Measurements from ENCODE around the gene TP73. TPM values are rescaled to one million over a fixed set of nuclear protein-coding genes. Genes with fewer than 3 reads are reported as not detected.
A peak's percentile ranks its signal among the peaks of the same experiment; 100 is the strongest.

The TP73 gene
- total and polyA plus RNA-seq, 12 donors, result 0.03 to 0.58 (median 0.15) TPM; not detected in 7

DNA sequence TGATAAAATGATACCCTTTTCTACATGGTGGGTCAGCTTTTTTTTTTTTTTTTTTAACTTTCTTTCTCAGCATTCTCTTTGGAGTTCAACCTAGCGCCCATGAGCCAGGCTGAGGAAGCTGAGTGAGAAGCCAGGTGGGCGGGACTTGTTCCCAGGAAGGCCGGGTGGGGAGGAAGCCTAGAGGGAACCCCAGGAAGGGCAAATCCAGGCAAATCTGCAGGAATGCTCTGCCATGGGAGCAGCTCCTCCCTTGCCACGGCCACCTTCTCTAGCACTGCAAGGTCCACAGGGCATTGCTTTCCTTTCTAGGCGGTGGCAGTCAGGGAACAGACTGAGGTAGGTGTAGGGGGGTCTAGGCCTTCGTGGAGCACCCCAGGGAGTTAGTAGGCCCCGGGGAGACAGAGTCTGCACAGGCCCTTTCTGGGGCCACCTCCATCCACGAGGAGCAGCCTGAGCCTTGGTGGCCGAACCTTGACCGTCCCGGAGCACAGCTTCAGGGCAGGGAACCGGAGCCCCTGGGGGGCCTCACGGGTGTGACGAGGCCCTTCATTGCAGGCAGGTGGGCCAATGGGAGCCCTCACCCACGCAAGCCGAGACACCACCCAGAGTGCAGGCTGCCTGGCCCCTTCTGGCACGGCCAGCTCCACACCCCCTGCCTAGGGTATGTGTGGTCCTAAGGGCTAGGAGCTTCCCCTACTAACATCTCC, 81.7 kb downstream of the TP73 start:
- H3K4me3 ChIP-seq, result no peak overlapping the region
- peaks cover 0 to 45% (median 8%) of the 10 kb centered on the region in 9 donors for H3K36me3 ChIP-seq
- ATAC-seq (peak in 1 of 8 donors; percentile 3), DNase-seq (no peak)
- H3K4me1 ChIP-seq, result peaks cover 0 to 34% (median 11%) of the 10 kb centered on the region in 9 donors
- H3K9me3 ChIP-seq, result no peaks in the 10 kb centered on the region
- H3K27ac ChIP-seq, result no peak overlapping the region
- WGBS, 2 donors, result 88 to 89% methylated on average over 17 of the region's 17 CpGs
- intact Hi-C loops (cut with DNase I), result no loop called here
- no peak for TF ChIP-seq CTCF (IDR thresholded peaks at IDR 0.05)
- peaks cover 0 to 20% (median 7%) of the 10 kb centered on the region in 7 donors for H3K27me3 ChIP-seq

DNA sequence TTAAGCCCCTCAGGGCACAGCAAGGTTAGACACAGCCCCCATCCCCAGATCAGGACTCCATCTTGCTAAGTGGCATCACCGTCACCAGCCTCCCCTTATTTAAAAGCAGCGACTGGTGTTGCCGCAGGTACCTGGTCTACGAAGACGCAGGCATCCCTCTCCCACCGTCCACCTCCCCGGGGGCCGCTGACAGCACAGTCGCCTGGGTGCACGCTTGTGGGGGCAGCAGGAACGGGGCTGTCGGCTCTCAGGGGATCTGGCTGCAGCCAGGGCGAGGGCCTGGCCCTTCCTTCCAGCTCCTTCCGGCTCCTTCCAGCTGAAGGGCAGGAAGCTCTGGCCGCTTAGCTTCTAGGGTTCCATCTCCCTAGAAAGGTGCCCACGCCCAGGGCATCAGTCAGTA, 82.3 kb downstream of the TP73 start:
- peaks cover 0 to 46% (median 8%) of the 10 kb centered on the region in 9 donors for H3K36me3 ChIP-seq
- no peak for ATAC-seq
- H3K9me3 ChIP-seq, result no peaks in the 10 kb centered on the region

DNA sequence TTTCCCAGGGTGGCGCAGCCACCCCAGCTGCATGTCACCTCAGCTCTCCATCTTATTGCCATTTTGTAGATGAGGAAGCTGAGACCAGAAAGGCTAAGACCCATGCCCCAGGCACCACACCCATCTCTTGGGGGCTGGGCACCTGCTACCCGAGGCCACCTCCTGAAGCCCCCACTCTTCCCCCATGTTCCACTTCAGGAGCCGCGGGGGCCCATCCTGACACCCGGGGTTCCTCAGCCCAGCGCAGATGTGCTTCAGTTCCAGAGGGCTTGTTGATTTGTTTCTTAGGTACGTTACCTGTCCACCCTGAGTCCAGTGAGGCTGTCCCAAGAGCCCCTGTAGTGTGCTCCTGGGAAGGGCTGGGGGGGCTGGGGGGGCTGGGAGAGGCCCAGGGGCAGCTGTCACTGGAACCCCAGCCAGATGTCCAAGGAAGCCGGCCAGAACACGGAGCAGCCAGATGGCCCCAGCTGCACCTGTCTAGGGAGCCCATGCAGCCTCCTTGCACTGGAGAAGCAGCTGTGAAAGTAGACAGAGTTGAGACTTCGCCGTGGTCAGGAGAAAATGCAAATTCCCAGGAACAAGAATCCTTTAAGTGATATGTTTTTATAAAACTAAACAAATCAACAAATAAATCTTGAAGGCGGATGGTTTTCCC, 82.8 kb downstream of the TP73 start:
- H3K27ac ChIP-seq, result peak overlapping the region in 5 of 10 donors; percentile 7 to 62 (median 43)
- peaks cover 0 to 49% (median 8%) of the 10 kb centered on the region in 9 donors for H3K36me3 ChIP-seq
- intact Hi-C loops (cut with DNase I), result no loop called here
- peaks cover 0 to 9% (median 5%) of the 10 kb centered on the region in 7 donors for H3K27me3 ChIP-seq
- DNase-seq (no peak), ATAC-seq (no peak)
- no peaks in the 10 kb centered on the region for H3K9me3 ChIP-seq
- TF ChIP-seq CTCF (IDR thresholded peaks at IDR 0.05), result no peak
- 78 to 82% methylated on average over 11 to 12 of the region's 12 CpGs for WGBS, 2 donors
- no peak overlapping the region for H3K4me3 ChIP-seq
- peaks cover 0 to 34% (median 11%) of the 10 kb centered on the region in 9 donors for H3K4me1 ChIP-seq

More for the DNA sequence above, 82.3 kb downstream of the TP73 start:
- WGBS, 2 donors, result 87 to 89% methylated on average over 16 of the region's 16 CpGs
- peaks cover 0 to 15% (median 7%) of the 10 kb centered on the region in 7 donors for H3K27me3 ChIP-seq
- H3K4me1 ChIP-seq, result peaks cover 0 to 34% (median 11%) of the 10 kb centered on the region in 9 donors
- intact Hi-C loops (cut with DNase I), result no loop called here
- no peak overlapping the region for H3K27ac ChIP-seq
- no peak overlapping the region for H3K4me3 ChIP-seq
- no peak for TF ChIP-seq CTCF (IDR thresholded peaks at IDR 0.05)
- DNase-seq, result no peak

DNA sequence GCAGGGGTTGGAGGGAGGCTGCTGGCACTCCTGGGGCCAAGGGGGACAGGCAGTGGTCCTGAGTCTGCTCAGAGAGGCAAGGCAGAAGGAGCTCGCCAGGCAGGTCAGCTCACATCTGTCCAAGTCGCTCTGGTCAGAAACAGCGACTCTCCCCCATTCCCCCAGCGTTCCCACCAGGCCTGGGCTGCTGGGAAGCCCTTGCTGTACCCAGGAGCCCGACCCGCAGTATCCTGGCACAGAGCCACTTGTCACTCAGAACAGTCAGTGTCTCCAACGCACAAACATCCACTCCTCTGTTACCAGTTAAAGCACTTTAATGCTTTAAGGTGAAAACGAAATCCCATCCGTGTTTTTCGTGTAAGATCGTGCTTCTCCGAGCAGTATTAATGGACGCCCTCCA, 83.4 kb downstream of the TP73 start:
- Histone ChIP-seq H3K4me3 (no peak overlapping the region), H3K36me3 (peaks cover 0 to 53% (median 8%) of the 10 kb centered on the region in 9 donors), H3K27ac (peak overlapping the region in 6 of 10 donors; percentile 9 to 62 (median 42)), H3K4me1 (peaks cover 0 to 34% (median 11%) of the 10 kb centered on the region in 9 donors), H3K9me3 (no peaks in the 10 kb centered on the region), H3K27me3 (peaks cover 0 to 9% (median 2%) of the 10 kb centered on the region in 7 donors)
- intact Hi-C loops (cut with DNase I), result no loop called here
- no peak for TF ChIP-seq CTCF (IDR thresholded peaks at IDR 0.05)
- DNase-seq, result no peak
- 70 to 74% methylated on average over 13 of the region's 13 CpGs for WGBS, 2 donors
- ATAC-seq, result peak in 2 of 8 donors; percentile 12 to 16

All from heart right ventricle (tissue), 16 donors.